GM19455 (cell line): Measurements from ENCODE around the gene ABRAXAS1.

ENCODE experiments used
- ATAC-seq: cut with Tn5 transposase; IDR thresholded peaks from one replicate; pipeline ENCODE4 v1.9.1; 2021; ENCODE audit not compliant: unreplicated experiment

ABRAXAS1 gene

DNA sequence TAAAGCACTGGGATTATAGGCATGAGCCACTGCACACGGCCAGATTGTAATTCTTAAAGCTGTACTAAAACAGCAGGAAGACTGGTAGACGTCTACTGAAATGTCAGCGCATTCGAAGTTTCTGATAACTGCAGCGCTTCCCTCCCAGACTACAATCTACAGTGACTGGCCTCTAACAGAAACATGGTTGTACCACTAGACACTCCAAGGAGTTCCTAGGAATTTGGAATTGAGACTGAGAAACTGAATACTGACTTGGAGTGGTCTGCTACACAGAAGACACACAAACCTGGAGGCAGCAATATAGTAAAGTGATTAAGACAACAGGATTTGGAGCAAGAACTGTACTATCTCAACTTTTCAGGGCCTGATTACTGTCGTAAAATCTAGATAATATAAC, 30.2 kb downstream of the ABRAXAS1 start:
- ATAC-seq = no peak

DNA sequence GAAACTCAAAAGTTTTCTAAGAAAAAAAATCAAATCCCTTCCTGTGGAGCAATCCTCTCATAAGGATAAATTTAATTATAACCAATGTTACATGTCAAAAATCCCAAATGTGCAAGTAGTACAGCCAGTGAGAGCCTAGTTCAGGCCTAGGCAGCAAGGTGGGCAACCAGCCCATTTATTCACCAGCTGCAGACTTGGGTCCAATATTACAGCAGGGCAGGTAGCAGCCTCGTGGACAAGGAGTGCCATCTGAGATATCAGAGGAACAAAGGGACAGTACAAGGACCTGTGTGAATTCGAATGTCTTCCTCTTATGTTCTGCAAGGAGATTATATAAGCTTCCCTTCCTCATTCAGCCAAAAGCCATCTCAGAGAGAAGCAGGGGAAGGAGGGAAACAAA, 35.9 kb downstream of the ABRAXAS1 start:
- ATAC-seq = no peak

DNA sequence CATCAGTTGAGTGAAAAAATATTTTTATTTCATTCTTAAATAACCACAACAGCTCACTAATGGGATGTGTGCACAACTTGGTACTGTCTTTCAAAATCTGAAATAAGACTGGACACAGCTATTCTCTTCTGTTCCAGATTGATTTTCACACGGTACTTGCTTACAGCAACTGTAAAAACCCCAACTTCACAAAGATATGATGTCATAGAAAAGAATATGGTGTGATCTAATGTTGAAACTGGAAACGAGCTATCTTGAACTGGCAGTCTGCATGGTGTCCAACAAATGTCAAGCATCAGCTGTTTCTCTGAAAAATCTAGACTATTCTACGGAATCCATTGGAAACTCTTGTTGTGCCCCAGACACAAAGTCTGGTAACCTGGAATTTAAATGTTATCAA, 44.0 kb downstream of the ABRAXAS1 start:
- ATAC-seq = no peak

DNA sequence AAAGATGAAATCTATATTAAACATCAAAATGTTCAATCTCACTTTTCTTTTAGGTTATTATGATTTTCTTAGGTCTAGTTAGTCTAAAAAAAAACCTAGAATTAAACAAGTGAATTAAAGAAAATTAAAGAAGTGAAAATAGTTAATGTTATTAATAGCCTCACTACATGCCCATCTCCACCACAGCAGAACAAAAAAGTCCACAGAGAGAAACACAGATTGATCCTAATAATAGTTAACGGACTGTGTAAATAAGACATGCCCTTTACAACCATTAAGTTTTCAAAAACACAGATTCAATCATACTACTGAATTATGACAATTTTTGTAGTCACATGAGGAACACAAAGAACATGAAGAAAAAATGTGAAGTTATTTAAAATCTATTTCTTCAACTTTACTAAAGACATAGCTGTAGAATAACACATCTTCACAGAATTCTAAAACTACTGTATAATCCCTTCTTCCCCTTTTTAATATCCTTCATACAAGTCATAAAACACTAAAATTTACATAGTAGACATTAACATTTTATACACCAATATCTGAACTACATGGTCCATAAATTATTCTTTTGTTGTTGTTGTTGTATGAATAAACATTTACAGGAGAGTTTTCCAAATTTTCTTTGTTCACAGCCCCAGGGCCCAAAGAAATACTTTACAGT, 44.6 kb downstream of the ABRAXAS1 start:
- ATAC-seq = no peak

DNA sequence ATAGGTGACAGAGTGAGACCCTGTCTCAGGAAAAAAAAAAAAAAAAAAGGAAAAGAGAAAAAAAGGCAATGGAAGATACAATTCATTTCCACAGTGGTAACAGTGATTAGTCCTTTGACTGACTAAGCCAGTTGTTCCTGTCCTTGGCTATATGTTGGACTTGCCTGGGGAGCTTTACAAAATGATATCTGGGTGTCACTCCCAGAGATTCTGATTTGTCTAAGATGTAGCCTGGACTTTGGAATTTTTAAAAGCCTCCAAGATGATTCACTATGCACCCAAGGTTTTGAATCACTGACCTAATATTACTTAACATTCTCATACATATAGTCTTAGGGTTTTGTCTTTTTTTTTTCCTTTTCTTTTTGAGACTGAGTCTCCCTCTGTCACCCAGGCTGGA, 46.2 kb downstream of the ABRAXAS1 start:
- ATAC-seq = no peak

DNA sequence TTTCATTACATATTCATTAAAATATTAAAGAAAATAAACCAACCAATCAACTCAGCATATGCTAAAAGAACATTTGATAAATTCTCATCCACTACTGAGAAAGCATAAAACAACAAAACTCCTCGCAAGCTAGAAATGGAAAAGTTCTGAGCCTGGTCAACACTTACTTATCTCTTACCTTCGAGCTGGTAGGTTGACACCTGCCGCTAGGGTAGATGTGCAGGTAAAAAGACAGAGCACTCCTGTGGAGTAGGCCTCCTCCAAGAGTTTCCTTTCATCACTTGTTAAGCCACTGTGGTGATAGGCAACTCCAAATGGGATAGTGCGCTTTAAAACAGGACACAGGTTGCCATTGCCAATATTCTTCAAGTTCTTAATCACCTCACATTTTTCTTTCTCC, 48.2 kb downstream of the ABRAXAS1 start:
- no peak for ATAC-seq

DNA sequence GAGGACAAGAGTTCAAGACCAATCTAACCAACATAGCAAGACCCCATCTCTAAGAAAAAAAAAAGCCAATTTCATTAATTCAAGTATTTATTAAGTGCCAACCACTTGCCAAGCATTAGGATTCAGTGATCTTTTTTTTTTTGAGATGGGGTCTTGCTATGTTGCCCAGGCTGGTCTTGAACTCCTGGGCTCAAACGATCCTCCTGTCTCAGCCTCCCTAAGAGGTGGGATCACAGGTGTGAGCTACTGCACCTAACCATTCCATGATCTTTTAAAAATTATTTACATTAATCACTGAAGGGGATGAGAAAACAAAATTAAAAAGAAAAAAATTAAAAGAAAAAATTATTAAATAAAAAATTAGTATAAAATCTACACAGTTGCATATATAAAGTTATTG, 53.7 kb downstream of the ABRAXAS1 start:
- no peak for ATAC-seq

DNA sequence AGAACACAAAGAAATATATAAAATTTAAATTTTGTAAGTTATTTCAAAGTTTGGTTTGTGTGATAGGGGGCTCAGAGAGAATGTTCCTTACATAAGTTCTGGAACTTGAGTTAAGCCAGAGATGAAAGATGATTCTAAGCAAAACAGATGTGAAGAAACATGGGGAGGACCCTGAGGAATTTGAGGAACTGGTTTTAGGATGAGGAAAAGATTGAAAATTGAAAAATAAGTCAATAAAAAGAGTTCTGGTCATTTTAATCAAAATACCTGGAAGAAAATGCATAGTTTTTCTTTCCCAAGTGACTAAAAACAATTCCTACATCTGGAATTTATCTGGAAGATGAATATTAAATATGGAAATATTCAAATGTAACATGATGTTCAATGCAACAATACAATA, 66.7 kb downstream of the ABRAXAS1 start:
- no peak for ATAC-seq

DNA sequence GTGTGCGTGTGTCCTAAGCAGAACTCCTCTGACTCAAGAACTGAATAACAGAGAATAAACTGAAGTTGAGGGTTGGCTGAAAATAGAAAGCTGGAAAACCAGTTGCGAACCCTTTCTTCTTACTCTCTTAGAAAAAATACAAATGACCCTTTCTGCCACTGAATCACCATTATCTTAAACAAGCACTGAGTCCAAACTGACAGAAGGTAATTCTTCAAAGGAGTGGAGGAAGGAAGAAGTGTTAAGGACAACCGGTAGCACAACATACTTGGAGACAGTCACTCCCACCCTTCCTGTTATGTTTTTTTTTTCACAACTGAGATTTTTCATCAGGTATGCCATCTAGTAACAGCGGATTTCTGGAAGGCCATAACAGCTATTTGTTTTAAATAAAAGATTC, 67.3 kb downstream of the ABRAXAS1 start:
- ATAC-seq = no peak

DNA sequence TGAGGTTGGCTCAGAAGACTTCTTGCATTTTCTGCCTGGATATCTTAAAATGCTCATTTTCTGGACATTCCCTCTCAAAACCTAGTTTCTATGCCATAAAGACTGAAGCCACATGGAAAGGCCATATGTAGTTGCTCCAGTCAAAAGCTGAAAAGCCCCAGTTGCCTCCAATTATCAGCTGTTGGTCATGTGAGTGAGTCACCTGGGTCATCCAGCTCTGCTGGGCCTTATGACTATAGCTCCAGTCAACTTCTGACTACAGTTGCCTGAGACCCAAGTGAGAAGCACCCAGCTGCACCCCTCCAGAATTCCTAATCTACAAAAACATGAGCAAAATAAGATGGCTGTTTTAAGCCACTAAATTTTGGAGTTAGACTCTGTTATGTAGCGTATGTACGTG, 71.2 kb downstream of the ABRAXAS1 start:
- no peak for ATAC-seq
